Hepatocyte (in vitro differentiated cells): ENCODE data around the gene MSI2.

ENCODE experiments used
- CTCF ChIP-seq: fragments of 200-600 bp; sonication (generic); IDR thresholded peaks from 2 replicates; pipeline ENCODE4 v1.5.1; 2016; ENCODE audit warnings: antibody characterized with exemption, mild to moderate bottlenecking; ENCODE audit not compliant: poor library complexity
- EZH2 ChIP-seq: fragments of 200-600 bp; sonication (generic); IDR thresholded peaks from 2 replicates; pipeline ENCODE4 v1.6.1; 2016; ENCODE audit warnings: antibody characterized with exemption, mild to moderate bottlenecking, borderline replicate concordance
- EZH2phosphoT487 ChIP-seq: fragments of 200-600 bp; sonication (generic); IDR thresholded peaks from one replicate; pipeline ENCODE4 v1.6.1; 2018; ENCODE audit warnings: antibody characterized with exemption, mild to moderate bottlenecking, low read depth, moderate library complexity; ENCODE audit not compliant: unreplicated experiment, severe bottlenecking

GRCh38 chr17:57545731-57546342 lies 289.5 kb downstream of the MSI2 start:
- no peak for TF ChIP-seq EZH2phosphoT487
- no peak for TF ChIP-seq CTCF
- no peak for TF ChIP-seq EZH2
